Measurements from ENCODE around the gene FGF22.
A peak's percentile ranks its signal among the peaks of the same experiment; 100 is the strongest.

The FGF22 gene

GRCh38 chr19:674282-675151, 34.8 kb downstream of the FGF22 start:
- no peak overlapping the region for H3K4me3 ChIP-seq (replicated peaks; ENCODE audit: low read depth, low read length)
- TF ChIP-seq CTCF (IDR thresholded peaks at IDR 0.05; ENCODE audit: low read depth, low read length, missing control alignments), result no peak
- no peak for DNase-seq (ENCODE audit: extremely low read depth, low read depth)

GRCh38 chr19:676007-676338, 36.3 kb downstream of the FGF22 start:
- no peak for TF ChIP-seq CTCF (IDR thresholded peaks at IDR 0.05; ENCODE audit: low read depth, low read length, missing control alignments)
- no peak overlapping the region for H3K4me3 ChIP-seq (replicated peaks; ENCODE audit: low read depth, low read length)
- no peak for DNase-seq (ENCODE audit: extremely low read depth, low read depth)

GRCh38 chr19:676339-677105, 36.8 kb downstream of the FGF22 start, which contains the start of gene FSTL3:
FSTL3 (plus strand) TSS chr19:676392; CDS start chr19:676424, 32 bp downstream.
- no peak for TF ChIP-seq CTCF (IDR thresholded peaks at IDR 0.05; ENCODE audit: low read depth, low read length, missing control alignments)
- H3K4me3 ChIP-seq (replicated peaks; ENCODE audit: low read depth, low read length), result peak within 1 kb of the TSS; percentile 51
- DNase-seq (ENCODE audit: extremely low read depth, low read depth), result no peak

- peak overlapping the region; percentile 51 for H3K4me3 ChIP-seq (replicated peaks; ENCODE audit: low read depth, low read length)
- no peak for DNase-seq (ENCODE audit: extremely low read depth, low read depth)
- no peak for TF ChIP-seq CTCF (IDR thresholded peaks at IDR 0.05; ENCODE audit: low read depth, low read length, missing control alignments)
Measured at GRCh38 chr19:677201-677600, 37.5 kb downstream of the FGF22 start.

- no peak for TF ChIP-seq CTCF (IDR thresholded peaks at IDR 0.05; ENCODE audit: low read depth, low read length, missing control alignments)
- no peak for DNase-seq (ENCODE audit: extremely low read depth, low read depth)
- H3K4me3 ChIP-seq (replicated peaks; ENCODE audit: low read depth, low read length), result peak overlapping the region; percentile 33
Measured at GRCh38 chr19:677601-678436, 38.1 kb downstream of the FGF22 start.

GRCh38 chr19:678791-679388, 39.2 kb downstream of the FGF22 start:
- H3K4me3 ChIP-seq (replicated peaks; ENCODE audit: low read depth, low read length), result peak overlapping the region; percentile 68
- no peak for TF ChIP-seq CTCF (IDR thresholded peaks at IDR 0.05; ENCODE audit: low read depth, low read length, missing control alignments)
- DNase-seq (ENCODE audit: extremely low read depth, low read depth), result no peak
